Skeletal muscle tissue (tissue), 4 donors: ENCODE measurements around the gene FAM222A. TPM values are rescaled to one million over a fixed set of nuclear protein-coding genes. Genes with fewer than 3 reads are reported as not detected.

Experiments used
- H3K27ac ChIP-seq: one replicate; pipeline ENCODE4 v1.7.0; 2013; ENCODE audit warnings: mild to moderate bottlenecking, low read depth, low read length, inconsistent platforms
- H3K27me3 ChIP-seq, 3 donors: one replicate each; pipeline ENCODE4 v1.7.0; 2013; ENCODE audit warnings: low read length in 3 of 3; ENCODE audit not compliant: control insufficient read depth in 3 of 3, insufficient read depth in 3 of 3
- H3K36me3 ChIP-seq, 3 donors: one replicate each; pipeline ENCODE4 v1.7.0; 2013; ENCODE audit warnings: low read length in 3 of 3; ENCODE audit not compliant: control insufficient read depth in 3 of 3, insufficient read depth in 3 of 3
- H3K4me1 ChIP-seq, 3 donors: one replicate each; pipeline ENCODE4 v1.7.0; 2013; ENCODE audit warnings: low read length in 3 of 3, mild to moderate bottlenecking in 3 of 3; ENCODE audit not compliant: control insufficient read depth in 3 of 3, insufficient read depth in 3 of 3
- H3K4me3 ChIP-seq, 3 donors: one replicate each; pipeline ENCODE4 v1.7.0; 2013; ENCODE audit warnings: low read length in 3 of 3
- H3K9ac ChIP-seq, 3 donors: one replicate each; pipeline ENCODE4 v1.7.0; 2013; ENCODE audit warnings: low read length in 3 of 3, mild to moderate bottlenecking in 3 of 3, moderate library complexity in 2 of 3, low read depth in 1 of 3
- H3K9me3 ChIP-seq, 3 donors: one replicate each; pipeline ENCODE4 v1.7.0; 2013; ENCODE audit warnings: low read length in 3 of 3; ENCODE audit not compliant: control insufficient read depth in 3 of 3
- total RNA-seq: library from RNA; depleted of rRNA; stranded (reverse); fragments of >200 nt; gene quantifications from one replicate; pipeline ENCODE4 v1.2.3, GENCODE V29; 2014
- donor health status: Osteomylitis.

FAM222A gene
- total RNA-seq, 1 donor from 2014 or later, result 1.0 TPM

DNA sequence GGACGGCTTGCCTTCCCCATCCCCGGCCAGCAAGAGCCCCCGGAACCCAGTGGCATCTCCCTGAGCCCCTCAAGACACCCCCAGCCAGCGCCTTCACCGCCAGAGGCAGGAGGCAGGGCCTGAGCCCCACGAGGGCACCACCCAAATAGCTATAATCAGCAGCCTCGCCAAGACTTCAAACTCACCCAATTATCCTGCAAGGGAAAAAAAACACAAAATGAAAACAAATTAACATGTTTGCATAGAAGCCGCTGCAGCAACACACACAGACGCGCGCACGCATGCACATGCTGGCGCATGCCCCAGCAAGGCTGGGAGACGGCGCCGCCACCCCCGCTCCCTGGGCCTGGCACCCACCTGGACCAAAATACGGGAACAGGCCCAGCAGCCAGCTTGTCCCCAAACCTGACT, 15.8 kb downstream of the FAM222A start:
- H3K4me1 ChIP-seq, result peaks cover 4 to 13% (median 9%) of the 10 kb centered on the region in 3 donors
- H3K4me3 ChIP-seq, result no peak overlapping the region
- H3K36me3 ChIP-seq, result no peaks in the 10 kb centered on the region
- no peak overlapping the region for H3K9ac ChIP-seq
- no peaks in the 10 kb centered on the region for H3K27me3 ChIP-seq
- no peak overlapping the region for H3K27ac ChIP-seq
- H3K9me3 ChIP-seq, result no peaks in the 10 kb centered on the region

DNA sequence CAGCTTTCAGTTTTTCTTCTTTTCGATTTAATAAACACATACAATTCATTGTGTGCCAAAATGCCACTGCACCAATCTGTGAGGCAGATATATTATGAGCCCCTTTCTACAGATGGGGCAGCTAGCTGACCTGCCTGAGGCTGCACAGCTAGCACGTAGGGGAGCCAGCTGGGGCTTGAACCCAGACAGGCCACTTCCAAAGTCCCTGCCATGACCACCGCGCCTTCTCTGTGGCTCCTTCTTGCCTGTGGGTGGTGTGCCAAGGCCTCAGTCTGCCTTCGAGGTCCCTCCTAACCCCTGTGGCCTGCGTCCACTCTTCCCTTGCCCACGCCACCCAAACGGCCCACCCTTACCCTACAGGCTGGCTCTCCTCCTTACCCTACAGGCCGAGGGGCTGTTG, 16.2 kb downstream of the FAM222A start:
- no peak overlapping the region for H3K9ac ChIP-seq
- H3K27me3 ChIP-seq, result peaks cover 0 to under 1% (median 0%) of the 10 kb centered on the region in 3 donors
- no peaks in the 10 kb centered on the region for H3K9me3 ChIP-seq

DNA sequence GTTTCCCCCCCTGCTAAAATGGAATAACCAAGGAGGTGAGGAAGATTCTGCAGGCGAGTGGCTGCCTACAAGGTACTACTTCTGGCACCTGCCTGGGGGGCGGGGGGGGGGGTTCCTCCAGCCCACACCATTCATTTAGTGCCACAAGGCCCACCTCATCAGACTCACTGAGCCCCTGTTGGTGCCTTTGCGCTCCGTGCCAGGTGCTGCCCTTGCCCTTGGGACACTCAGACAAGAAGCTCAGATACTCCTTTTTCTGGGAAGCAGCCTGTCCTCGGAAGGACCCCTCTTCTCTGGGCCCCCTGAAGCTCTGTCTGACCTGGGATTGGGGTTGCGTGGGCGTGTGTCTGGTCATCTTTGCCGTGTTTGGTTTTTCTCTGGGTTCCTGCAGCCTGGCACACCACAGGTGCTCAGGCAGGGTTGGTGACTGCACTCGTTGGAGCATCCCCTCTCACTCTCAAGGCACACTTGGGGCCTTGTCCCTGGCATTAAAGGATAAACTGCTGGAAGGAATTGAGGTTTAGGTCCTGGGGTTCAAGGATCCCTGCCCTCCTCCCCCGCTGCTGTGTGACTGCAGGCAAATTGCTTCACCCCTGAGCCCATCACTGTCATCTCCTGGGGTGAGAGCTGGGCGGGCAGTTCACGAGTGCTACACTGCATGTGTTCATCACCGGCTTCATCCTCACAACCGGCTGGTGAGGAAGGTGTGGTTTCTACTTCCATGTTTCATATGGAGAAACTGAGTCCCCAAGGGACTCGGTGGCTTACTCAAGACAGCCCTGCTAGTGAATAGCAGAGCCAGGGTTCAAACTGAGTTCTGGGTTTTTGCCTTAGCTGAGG, 16.9 kb downstream of the FAM222A start:
- Histone ChIP-seq H3K27me3 (peaks cover 0 to 3% (median 0%) of the 10 kb centered on the region in 3 donors), H3K36me3 (no peaks in the 10 kb centered on the region), H3K9me3 (no peaks in the 10 kb centered on the region)

More for the DNA sequence above, 16.2 kb downstream of the FAM222A start:
- Histone ChIP-seq H3K4me3 (no peak overlapping the region), H3K27ac (no peak overlapping the region), H3K4me1 (peaks cover 4 to 10% (median 9%) of the 10 kb centered on the region in 3 donors), H3K36me3 (no peaks in the 10 kb centered on the region)

DNA sequence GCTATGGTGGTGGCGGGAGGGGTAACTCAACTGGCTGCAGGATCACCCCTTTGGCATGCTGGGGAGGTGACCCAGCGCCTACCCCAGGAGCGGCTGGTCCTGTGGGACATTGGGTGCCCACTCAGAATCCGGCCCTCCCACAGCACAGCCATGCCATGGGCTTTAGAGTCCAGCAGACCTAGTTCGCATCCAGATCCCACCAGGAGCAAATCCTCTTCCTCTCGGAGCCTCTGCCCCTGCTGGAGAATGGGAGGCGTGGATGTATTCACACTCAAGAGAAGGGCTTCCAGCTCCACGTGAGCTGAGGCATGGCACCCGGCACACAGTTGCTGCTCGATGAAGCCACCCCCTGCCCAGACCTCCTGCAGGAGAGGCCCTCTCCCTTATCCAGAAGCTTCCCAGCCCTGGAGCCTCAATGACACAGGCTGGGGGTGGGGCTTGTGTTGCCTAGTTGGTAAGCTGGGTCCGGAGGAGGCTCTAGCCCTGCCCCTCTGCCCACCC, 17.7 kb downstream of the FAM222A start:
- H3K9me3 ChIP-seq, result no peaks in the 10 kb centered on the region

More for the DNA sequence above, 16.9 kb downstream of the FAM222A start:
- Histone ChIP-seq H3K9ac (no peak overlapping the region), H3K27ac (no peak overlapping the region), H3K4me3 (no peak overlapping the region), H3K4me1 (peaks cover 4 to 10% (median 9%) of the 10 kb centered on the region in 3 donors)

DNA sequence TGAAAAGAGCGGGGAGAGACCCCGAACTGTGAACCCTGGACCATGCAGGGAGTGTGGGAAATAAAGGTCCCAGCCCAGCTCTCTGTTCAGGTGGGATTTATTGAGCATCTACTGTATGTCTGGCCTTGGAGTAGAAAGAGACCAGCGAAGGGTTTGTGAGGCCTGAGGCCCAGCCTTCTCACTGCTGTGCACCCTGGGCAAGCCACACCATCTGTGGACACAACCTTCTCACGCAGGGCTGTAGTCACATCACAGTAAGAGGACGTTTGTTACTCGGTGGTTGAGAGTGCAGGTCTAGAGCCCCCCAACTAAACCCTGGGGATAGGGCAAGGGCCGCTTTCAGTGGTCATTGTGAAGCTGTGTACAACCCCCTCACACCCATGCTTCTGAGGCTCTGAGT, 18.2 kb downstream of the FAM222A start:
- Histone ChIP-seq H3K36me3 (no peaks in the 10 kb centered on the region), H3K27ac (no peak overlapping the region), H3K4me3 (no peak overlapping the region), H3K27me3 (peaks cover 0 to 5% (median 0%) of the 10 kb centered on the region in 3 donors), H3K4me1 (peaks cover 4 to 14% (median 13%) of the 10 kb centered on the region in 3 donors), H3K9me3 (no peaks in the 10 kb centered on the region), H3K9ac (no peak overlapping the region)

More for the DNA sequence above, 17.7 kb downstream of the FAM222A start:
- peaks cover 4 to 14% (median 14%) of the 10 kb centered on the region in 3 donors for H3K4me1 ChIP-seq
- H3K4me3 ChIP-seq, result no peak overlapping the region
- no peak overlapping the region for H3K9ac ChIP-seq
- H3K36me3 ChIP-seq, result no peaks in the 10 kb centered on the region
- H3K27ac ChIP-seq, result no peak overlapping the region
- peaks cover 0 to 3% (median 0%) of the 10 kb centered on the region in 3 donors for H3K27me3 ChIP-seq

DNA sequence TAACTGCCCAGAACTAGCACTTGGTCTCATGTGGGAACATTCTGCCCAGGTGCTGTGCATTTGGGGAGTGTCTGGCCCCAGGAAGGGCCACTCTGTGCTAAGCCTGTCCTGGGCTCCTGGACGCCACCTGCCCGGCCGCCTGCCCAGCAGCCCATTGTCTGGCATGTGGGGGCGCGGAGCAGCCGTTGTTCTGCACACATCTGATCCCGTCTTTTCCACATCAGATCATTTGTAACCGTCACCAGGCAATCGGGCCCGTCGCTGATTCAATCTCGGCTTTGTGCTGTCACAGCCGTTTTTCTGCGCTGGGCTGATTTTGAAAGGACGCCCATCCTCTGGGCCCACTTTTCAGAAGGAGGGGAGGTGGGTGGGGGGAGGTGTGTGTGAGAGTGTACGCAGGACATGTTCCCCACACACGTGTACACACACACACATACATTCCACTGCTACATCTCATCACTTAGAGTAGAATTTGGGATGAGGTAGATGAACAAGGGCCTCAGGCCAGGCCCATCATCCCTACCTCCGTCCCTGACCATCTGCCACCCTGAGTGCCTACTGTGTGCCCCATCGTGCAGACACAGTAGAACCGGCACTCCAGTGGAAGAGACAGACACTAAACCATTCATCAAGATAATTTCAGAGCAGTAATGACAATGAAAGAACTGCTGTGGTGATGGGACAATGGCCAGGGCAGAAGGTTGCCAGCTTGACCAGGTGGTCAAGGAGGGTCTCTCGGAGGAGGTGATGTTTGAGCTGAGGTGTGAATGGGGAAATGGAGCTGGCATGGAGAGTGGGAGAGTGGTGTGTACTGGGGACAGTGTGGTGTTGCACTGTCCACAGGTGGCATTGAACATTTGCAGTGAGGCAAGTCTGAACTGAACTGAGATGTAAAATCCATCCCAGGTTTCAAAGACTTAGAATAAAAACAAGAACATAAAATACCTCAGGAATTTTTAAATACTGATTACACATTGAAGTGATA, 19.0 kb downstream of the FAM222A start:
- Histone ChIP-seq H3K9me3 (no peaks in the 10 kb centered on the region), H3K36me3 (no peaks in the 10 kb centered on the region), H3K4me1 (peaks cover 0 to 7% (median 5%) of the 10 kb centered on the region in 3 donors), H3K27me3 (peaks cover 0 to 5% (median 0%) of the 10 kb centered on the region in 3 donors), H3K4me3 (no peak overlapping the region), H3K27ac (no peak overlapping the region), H3K9ac (no peak overlapping the region)

DNA sequence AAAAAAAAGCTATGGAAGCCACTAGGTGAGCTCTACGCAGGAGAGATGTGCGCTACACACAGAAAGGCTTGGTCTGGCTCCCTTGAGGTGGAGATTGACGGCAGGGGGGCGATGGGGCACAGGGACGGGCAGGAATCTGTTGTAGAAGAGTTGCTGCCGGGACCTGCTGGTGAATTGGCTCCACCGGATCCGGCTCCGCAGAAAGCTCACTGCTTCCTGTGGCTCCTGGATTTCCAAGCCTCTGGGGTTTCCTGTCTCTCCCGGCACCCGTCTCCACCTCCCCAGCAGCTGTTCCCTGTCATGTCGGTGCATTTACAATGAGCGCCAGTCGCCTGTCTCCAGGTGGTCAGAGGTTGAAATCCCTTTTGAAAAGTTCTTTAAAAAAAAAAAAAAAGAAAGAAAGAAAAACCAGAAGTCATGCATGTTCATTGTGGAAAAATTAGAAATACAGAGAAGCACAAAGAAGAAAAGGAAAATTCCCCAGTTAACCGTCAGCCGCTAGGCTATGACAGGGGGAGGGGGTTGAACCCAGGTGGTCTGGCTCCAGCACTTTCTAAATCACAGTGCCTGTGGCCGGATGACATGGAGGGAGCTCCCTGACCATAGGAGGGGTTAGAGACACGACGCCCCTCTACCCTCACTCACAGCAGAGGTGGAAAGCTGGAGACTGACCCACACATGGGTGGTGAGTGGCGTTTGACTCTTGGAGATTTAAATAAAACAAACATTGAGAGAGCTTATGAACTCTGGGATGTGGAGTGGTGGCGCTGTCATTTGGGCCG, 20.8 kb downstream of the FAM222A start:
- H3K9ac ChIP-seq, result no peak overlapping the region
- no peak overlapping the region for H3K4me3 ChIP-seq
- no peaks in the 10 kb centered on the region for H3K9me3 ChIP-seq
- H3K4me1 ChIP-seq, result peaks cover 0 to 5% (median 4%) of the 10 kb centered on the region in 3 donors
- H3K27ac ChIP-seq, result no peak overlapping the region
- H3K27me3 ChIP-seq, result peaks cover 0 to 5% (median 0%) of the 10 kb centered on the region in 3 donors
- H3K36me3 ChIP-seq, result no peaks in the 10 kb centered on the region

DNA sequence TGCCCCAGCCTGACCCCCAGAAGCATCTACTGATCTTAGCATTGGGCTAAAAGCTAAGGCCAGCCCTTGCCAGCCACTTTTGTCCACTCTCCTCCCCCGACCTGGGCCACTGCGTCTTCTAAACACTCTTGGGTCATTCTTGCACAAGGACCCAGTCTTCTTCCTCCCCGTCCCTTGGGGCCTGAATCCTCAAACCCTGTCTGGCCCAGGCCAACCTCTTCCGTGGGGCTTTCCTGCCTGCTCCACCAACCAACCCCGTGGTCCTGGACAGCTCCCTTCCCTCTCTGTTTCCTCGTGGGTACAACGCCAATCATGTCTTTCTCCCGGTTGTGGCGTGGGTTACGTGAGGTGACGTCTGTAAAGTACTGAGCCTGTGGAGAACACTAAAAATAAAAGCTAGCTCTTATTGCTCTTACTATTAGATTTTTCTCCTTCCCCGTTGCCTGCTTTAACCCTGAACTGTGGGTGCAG, 21.5 kb downstream of the FAM222A start:
- Histone ChIP-seq H3K27ac (no peak overlapping the region), H3K36me3 (no peaks in the 10 kb centered on the region), H3K9me3 (no peaks in the 10 kb centered on the region), H3K9ac (no peak overlapping the region), H3K27me3 (peaks cover 0 to 5% (median 0%) of the 10 kb centered on the region in 3 donors), H3K4me3 (no peak overlapping the region), H3K4me1 (peaks cover 0 to 5% (median 4%) of the 10 kb centered on the region in 3 donors)
